ENCODE results near the gene MARCKS. TPM values are rescaled to one million over a fixed set of nuclear protein-coding genes. Genes with fewer than 3 reads are reported as not detected.
"Not testable (repeated sequence)": the region's sequence is repeated elsewhere in the genome, so short reads cannot be mapped to it uniquely, and the experiment has no call there.

MARCKS gene
- total and polyA plus RNA-seq, 8 donors, result 102 to 348 (median 285) TPM

GRCh38 chr6:113909224-113909856 is 52.2 kb downstream of the MARCKS start:
- no peaks in the 10 kb centered on the region for H3K27me3 ChIP-seq
- DNase-seq, result peak in 2 of 4 donors; percentile 56 to 71
- no peaks in the 10 kb centered on the region for H3K36me3 ChIP-seq
- H3K9me3 ChIP-seq, result no peaks in the 10 kb centered on the region
- no peak overlapping the region for H3K27ac ChIP-seq
- peak; percentile 49 for ATAC-seq
- TF ChIP-seq CTCF (IDR thresholded peaks at IDR 0.05), result peak; percentile 68 to 71
- H3K4me3 ChIP-seq, result no peak overlapping the region
- H3K4me1 ChIP-seq, result peaks cover 0 to 10% of the 10 kb centered on the region in 2 donors
- intact Hi-C loops (cut with DNase I), result loop anchor here in 1 of 2 donors (10.0 kb wide), 1 partner anchor 605 kb away; no protein-coding TSS in a partner anchor

DNA sequence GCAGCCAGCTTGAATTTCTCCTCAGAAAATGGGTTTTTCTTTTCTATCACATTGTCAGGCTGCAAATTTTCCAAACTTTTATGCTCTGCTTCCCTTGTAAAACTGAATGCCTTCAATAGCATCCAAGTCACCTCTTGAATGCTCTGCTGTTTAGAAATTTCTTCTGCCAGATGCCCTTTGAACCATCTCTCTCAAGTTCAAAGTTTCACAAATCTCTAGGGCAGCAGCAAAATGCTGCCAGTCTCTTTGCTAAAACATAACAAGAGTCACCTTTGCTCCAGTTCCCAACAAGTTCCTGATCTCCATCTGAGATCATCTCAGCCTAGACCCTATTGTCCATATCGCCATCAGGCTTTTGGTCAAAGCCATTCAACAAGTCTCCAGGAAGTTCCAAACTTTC is 53.1 kb downstream of the MARCKS start:
- H3K36me3 ChIP-seq, H3K9me3 ChIP-seq, H3K4me1 ChIP-seq, ATAC-seq, DNase-seq, H3K27me3 ChIP-seq, H3K27ac ChIP-seq, H3K4me3 ChIP-seq: not testable (repeated sequence)
- intact Hi-C loops (cut with DNase I), result loop anchor here in 1 of 2 donors (10.0 kb wide), 1 partner anchor 1125 kb away; no protein-coding TSS in a partner anchor

Other genes starting within 250 kb of the MARCKS start
- 10 to 100 TPM; 72.7 to 75.7 TPM for gene HDAC2, start 113.8 kb downstream of the MARCKS start, total RNA-seq
- 100 to 1,000 TPM; 189 to 236 (median 209) TPM for gene HDAC2, start 113.8 kb downstream of the MARCKS start, polyA plus RNA-seq (ENCODE audit: insufficient read length in 6 of 6)